Dermis microvascular lymphatic vessel endothelial cell (primary cell): Measurements from ENCODE around the gene TP53I13. TPM values are rescaled to one million over a fixed set of nuclear protein-coding genes. Genes with fewer than 3 reads are reported as not detected.

Experiments used
- DNase-seq, 2 donors: peaks; one replicate each; pipeline versions ENCODE4 v3.0.0 to v3.0.0-alpha.2; 2010; ENCODE audit warnings: low read depth in 2 of 2
- total RNA-seq: library from RNA; depleted of rRNA; stranded (reverse); fragments of >200 nt; gene quantifications from 2 replicates; pipeline ENCODE4 v1.2.1, GENCODE V29; 2014

The TP53I13 gene
- total RNA-seq, 1 donor from 2014 or later = 20.0 TPM

DNA sequence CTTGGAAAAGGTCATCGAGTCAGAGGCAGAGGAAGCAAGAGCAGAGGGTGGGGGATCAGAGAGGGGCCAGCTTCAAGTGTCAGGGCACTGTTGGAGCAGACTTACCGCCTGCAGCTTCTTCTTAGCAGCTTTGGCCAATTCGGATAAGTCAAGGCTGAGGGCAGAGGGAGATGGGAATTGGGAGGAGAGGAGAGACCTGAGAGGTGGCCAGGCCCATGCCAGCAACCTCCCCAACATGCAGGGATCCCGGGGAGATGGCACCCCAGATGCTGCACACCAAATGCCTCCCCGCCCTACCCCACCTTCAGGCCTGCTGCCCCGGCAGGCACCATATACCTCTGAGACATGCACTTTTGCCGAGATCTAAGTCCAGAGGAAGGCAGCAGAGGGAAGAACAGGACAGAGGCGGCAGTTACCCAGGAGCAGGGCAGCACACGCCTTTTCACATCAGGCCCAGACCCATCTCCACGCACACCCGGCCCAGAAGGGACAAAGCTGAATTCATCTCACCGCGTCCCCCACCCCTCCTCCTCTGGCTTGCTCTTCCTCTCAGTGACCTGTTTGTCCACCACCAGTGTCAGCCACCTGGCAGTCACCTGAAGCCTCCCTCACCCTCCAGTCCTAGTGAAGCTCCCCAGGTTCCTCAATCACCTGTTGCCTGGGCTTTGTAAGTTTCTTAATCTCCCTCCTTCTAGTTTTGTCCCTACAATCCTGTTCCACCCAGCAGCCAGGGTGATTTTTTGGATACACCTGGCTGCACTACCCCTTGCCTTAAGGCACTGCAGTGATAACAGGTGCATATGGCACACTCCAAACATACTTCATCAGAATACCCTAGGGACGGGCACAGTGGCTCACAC, 10.4 kb downstream of the TP53I13 start:
- DNase-seq = no peak

DNA sequence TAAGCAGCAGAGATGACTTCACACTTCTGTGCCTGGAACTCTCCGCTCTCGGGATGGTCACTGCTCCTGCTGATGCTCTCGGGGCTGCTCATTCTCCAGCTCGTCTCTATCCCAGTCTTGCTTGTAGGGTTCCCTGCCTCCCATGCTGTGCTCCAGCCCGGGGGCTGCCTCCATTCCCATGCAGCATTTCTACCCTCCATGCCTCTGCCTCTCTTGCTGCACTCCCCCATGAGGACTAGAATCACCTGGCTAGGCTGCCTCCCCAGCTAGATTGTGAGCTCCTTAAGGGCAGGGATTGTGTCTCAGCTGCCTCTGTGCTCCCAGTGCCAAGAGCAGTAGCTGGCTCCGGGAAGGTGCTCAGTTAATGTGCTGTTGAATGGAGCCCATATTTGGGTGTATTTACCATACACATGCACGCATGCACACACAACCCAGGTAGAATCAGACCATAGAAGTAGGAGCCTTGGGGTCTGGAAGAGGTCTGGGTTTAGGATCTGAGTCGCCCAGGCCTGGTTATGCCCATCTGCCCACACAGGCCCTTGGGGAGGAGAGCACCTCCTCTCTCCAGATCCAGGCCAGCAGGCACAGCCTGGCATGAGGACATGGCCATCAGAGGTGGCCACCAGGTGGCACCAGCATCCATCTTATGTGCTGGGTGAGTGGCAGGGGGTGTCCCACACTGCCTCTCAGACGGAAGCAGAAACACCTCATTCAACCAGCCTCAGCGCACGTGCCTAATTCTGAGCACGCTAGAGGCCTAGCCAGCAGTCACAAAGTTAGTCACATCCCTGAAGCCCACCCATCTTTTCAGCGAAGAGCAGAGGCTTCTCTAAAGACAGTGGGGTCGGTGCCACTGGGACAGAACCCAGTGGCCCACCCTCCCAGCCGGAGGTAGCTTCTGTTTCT, 11.6 kb downstream of the TP53I13 start:
- peak; percentile 75 to 90 for DNase-seq

- no peak for DNase-seq
Measured at GRCh38 chr17:29581583-29582253, 13.2 kb downstream of the TP53I13 start.

- no peak for DNase-seq
Measured at GRCh38 chr17:29582254-29582765, 13.8 kb downstream of the TP53I13 start.

GRCh38 chr17:29582772-29583171, 14.3 kb downstream of the TP53I13 start:
- DNase-seq = no peak

GRCh38 chr17:29583324-29584248, 15.1 kb downstream of the TP53I13 start:
- DNase-seq = no peak

DNA sequence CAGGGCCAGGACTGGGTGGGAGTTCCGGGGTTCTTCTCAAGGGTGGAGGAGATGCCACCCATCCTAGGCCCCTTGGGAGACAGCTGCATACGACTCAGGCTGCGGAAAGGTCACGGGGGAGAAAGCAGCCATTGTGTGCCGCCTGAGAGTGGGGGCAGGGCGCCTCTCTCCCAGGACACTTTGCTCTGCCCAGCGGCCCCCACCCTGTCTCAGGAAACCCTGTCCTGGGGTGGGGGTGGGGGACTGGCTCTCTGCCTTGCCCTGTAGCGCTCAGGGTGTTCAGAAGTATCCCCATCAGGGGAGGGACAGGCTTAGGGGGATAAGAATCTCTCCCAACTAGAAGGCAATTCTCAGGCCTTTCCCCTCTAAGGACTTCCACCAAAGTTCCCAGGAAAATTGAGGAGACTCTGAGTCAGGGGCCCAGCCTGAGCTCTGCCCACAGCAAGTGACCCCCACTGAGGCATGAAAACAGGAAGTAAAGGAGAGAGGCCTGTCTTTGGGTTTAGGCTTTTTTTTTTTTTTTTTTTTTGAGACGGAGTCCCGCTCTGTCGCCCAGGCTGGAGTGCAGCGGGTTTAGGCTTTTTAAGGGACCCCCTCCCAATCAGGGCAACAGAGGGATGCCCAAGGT, 16.1 kb downstream of the TP53I13 start:
- peak in 1 of 2 donors; percentile 23 for DNase-seq

DNA sequence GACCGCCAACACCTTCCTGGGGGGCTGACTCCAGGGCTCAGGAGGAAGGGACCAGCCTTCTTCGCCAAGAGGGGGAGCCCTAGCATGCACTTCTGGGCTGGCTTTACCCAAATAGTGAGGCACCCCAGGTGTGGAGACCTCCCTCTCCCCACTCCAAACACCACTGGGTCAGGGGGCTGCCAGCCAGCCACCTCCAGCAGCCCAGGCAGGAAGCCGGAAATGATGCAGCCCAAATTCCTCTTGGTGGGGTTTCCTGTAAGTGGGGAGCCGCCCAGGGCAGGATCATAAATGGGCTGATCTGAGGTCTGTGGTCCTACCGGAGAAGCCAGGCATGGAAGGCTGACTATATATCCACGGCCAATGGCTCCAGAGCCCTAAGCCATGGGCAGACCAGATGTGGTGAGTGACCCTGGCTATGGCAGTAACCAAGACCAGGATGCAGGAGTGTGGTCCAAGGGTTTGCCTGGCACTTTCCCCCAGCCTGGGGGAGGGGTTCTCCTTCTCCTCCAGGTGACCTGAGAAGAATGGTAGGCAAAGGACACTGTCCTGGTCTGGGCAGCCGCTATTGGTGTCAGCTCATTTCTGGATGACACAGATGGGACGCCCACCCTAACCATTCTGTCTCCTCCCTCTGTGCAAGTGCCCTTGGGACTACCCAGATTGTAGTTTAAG, 16.7 kb downstream of the TP53I13 start:
- peak; percentile 74 to 78 for DNase-seq

DNA sequence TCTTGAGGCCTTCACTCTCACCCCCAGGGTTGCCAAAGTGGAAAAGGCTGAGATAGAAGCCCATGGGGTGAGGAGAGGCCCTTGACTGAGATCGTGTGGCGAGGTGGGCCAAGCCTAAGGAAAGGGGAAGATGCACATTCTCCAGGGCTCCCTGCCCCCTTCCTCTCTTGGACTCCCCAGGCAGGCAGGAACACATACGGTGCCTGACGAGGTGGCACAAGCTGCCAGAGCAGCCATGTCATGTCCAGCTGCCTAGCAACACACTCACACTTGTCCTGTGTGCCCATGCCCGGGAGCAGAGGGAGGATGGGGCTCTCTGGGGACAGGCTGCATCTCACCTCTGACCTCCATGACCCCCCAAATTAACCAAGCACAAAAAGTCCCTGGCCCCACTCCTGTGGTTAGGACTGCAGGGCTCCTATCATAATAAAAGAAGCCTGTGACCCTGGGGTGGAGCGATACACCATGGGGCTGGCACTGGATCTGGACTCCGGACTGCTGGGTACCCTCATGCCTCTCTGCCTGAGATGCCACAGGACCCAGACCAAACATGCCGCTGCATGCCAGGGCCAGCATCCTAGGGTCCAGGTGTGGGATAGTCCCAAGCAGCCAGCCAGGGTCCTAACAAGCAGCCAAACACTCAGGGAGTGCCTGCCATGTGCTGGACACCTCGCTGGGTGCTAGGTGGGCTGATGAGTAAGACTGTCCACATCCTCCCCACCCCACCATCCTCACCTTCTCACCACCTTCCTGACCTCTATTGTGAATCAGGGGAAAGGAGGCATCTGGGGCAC, 18.4 kb downstream of the TP53I13 start:
- DNase-seq = no peak

DNA sequence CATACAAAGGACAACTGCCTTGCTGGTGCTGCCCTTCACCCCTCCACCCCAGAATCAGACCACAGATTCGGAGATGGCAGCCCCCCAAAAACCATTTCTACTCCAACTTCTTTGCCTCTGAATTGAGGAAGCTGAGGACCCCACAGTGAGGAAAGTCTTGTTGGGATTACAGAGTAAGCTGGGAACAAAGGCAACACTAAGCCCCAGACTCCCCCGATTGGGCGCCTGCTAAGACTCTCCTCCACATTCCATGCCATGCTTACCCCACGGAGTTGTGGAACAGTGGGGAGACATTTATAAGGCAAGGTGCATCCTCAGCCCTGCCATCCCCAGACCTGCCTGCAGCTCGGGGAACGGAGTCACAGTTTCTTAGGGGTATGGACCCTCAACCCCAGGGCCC, 19.1 kb downstream of the TP53I13 start:
- DNase-seq = no peak

DNA sequence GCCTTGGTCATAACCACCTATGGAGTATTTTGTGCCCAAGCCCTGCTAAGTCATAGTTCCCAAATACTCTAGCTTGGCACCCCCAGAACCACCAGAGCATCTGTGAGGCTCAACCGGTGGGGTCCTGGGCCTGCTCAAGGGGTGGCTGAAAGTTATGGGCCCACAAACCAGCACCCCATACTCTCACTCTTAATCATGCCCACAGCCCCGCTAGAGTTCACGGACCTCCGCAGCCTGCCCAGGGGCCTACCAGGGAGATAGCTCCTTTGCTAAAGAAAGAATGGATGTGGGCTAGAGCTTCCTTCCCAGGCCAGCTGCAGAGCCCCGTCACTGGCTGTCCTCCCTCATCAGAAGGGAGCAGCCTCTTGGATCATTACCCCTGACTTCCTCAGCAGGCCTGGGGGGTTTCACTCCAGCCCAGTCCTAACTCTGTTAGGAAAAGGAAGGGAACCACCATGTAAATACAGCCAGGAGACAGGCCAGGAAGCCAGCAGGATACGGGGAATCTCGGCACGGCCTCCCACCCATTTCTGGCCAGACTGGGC, 19.6 kb downstream of the TP53I13 start:
- peak in 1 of 2 donors; percentile 33 for DNase-seq

DNA sequence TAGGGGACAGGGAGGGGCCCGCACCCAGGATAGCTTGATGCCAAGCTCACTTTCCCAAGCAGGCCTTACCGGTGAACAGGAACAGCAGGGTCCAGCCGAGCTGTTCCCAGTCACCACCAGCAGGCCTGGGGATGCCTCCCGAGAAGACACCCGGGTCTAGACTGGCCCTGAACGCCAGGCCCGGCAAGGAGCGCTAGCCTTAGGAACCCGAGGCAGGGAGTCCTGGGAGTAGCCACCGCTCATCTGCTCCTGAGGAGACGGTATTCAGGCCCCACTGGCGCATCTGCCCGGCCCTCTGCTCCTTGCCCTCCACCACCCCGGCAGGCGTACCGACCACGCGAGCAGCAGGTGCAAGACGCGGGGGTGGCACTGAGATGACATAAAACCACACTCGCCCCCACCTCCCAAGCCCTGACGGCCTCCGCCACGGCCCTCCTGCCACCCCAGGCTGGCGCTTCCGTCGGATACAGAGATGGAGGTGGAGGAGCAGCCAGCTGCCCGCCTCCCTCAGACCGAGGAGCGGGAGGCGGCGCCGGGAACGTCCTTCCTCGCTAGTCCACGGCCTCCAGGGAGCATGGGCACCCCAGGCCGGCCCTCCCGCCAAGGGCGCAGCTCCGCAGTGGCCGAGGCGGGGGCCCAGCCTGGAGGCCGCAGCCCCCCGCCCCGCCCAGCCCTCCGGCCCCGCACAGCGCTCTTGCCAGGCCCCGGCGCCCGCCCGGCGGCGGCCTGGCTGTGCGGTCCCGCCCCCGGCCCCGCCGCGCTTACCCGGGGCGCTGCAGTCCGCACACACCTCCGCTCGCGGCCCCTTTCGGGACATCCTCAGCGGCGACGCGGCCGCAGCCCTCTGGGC, 20.3 kb downstream of the TP53I13 start:
- DNase-seq = peak in 1 of 2 donors; percentile 34

- peak in 1 of 2 donors; percentile 88 for DNase-seq
Measured at GRCh38 chr17:29589524-29590410, 21.3 kb downstream of the TP53I13 start, which contains the start of gene GIT1. Gene GIT1 (minus strand): TSS chr17:29589648. CDS start chr17:29589378, 270 bp downstream.

DNA sequence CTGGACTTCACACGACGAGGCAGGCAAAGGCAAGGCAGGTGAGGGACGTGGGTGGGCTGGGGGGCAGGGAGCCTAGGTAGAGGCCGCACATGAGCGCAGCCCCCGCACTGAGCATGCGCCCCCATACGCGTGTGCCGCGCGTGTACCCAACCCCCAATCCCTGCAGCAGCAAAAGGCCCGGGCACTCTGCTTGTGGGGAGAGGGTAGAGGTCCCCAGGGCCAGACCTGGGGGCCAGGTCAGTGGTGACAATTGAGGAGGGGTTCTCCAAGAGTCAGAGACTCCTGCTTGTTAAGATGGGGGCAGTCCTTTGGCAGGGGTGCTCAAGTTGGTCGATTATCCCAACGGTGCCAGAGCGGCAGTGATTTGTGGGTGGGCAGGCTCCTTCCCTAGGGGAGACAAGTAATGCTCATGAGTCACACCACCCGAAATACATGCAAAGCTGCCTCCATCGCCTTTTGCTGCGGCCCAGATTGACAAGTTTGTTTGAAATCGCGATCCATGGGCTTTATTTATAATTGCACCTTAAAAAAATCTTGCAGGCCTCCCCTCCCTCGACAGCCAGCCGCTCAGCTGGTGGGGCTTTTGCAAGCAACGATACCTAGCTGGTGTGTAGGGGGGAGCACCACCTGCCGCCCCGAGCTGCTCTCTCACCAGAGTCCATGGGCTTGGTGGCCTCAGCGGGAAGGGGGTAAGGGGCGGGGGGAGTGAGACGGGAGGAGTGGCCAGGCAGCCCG, 22.1 kb downstream of the TP53I13 start:
- DNase-seq = peak in 1 of 2 donors; percentile 31

DNA sequence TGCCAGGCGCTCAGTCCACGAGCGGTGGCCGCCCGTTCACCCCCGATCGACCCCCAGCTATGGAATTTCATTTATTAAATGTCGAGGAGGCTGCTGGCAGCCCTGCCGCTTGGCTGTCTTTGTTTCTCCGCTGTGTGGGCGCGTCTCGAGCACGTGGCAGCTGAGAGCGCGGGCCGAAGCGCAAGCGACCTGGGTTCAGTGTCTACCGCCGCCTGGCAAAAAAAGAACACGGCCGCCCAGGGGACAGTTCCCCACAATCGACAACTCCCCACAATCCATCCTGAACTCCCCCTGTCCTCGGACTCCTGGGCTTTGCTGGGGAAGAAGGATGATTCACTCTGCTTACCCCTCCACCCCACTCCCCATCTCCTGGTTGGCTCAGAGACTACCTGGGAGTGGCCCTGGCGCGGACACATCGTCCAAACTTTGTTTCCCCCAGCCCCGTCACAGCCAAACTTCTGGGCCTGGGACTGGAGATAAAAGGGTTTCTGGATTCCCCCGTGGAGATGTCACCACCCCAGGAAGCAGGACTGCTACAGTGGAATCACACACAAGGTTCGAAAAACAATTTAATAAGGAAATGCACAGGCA, 22.7 kb downstream of the TP53I13 start:
- peak in 1 of 2 donors; percentile 83 for DNase-seq
